GM04504 (cell line): ENCODE results near the gene SLC25A22.
A peak's percentile ranks its signal among the peaks of the same experiment; 100 is the strongest.

ENCODE experiments used
- DNase-seq: peaks from one replicate; pipeline ENCODE4 v3.0.0-alpha.2; 2012; ENCODE audit warnings: low read depth

The SLC25A22 gene

DNA sequence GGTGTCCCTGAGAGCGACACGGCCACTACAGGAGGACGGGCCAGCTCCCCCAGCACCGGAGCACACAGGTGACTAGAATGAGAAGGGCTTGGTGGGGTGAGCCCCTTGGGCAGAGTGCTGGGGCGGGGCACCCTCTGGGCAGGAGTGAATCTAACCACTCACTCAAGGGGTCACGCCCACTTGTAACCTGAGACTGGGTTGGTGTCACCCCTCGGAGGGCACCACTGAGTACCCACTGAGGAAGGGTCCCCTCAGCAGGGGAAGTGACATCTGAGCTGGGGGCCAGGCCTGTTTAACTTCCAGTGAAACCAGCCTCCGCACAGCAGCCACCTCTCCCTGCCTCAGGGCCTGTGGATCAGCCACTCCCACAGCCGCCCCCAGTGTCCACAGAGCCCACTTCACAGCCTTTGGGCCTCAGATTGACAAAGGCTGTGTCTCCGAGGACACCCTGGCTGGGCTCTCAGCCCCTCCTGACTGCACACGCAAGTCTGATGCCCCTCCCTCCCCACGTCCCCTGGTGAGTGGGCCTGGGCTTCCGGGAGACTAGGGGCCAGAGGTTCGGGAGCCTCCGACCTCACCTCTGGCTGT is 26.4 kb downstream of the SLC25A22 start:
- no peak for DNase-seq

DNA sequence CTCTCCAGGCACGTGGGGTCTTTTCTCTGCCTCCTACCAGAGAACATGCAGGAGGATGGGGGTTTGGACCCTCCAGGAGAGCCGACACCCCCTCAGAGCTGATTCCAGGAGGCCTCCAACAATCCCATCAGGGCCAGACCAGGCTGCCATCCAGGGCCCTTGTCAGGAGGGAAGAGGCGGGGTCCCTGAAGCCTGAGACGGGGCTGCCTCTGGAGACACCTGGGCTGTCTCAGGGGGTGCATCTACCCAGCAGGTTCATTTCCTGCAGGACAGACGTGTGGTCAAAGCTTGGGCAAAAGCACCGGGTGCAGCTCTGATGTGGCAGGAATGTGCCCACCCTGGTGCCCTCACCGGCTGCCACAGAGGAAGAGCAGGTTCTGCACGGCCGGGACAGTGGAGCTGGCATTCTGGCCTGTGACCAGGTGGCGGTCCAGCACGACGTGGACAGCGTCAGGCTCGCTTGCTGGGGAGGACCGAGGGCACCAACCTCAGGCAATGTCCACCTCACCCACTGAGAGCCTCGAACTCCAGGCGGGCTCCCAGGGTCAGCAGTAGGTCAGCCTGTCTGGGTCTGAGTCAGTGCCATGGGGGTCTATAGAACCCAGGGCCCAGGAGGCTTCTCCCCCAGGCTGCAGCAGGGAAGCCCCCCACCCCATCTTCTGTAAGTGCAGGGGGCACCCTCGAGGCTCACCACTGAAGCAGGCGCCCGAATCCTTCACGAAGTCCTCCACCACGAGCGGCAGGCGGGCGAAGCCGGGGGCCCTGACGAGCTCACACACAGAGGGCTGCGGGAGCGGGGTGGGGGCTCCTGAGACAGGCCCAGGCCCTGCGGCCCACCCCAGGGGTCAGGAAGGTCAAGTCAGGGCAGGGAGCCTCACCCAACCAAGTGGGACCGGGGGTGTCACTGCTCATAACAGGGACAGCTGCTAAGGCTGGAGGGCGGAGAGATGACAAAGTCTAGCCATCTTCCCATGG is 27.2 kb downstream of the SLC25A22 start:
- DNase-seq: no peak

- DNase-seq: no peak
These were observed 28.0 kb downstream of the SLC25A22 start for GRCh38 chr11:769887-770641.

DNA sequence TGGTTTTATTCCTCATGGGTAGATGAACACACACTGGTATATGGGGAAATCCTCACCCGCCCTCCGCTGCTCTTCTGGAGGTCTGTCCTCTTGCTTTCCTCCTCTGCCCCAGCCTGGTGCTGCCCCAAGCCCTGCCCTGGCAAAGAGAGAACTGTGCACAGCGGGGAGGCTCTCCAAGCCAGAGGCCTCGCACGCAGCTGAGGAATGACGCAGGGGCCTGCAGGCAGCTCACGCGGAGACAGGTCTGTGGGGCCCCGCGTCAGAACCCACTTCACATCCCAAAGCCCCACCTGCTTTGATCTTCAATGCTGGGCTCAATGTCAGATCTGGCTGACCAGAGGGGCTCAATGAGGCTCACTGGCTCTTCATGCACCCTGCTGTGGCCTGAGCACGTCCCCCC is 30.8 kb downstream of the SLC25A22 start:
- DNase-seq: no peak

DNA sequence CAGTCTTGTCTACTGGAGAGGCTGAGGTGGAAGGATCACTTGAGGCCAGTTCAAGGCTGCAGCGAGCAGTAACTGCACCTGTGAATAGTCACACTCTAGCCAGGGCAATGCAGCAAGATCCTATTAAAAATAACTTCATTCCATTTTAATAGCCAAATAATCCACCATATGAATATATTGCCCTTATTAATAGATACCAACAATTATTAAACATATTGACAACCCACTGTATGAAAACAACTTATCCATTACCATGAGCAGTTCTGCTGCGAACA is 31.2 kb downstream of the SLC25A22 start:
- no peak for DNase-seq

DNA sequence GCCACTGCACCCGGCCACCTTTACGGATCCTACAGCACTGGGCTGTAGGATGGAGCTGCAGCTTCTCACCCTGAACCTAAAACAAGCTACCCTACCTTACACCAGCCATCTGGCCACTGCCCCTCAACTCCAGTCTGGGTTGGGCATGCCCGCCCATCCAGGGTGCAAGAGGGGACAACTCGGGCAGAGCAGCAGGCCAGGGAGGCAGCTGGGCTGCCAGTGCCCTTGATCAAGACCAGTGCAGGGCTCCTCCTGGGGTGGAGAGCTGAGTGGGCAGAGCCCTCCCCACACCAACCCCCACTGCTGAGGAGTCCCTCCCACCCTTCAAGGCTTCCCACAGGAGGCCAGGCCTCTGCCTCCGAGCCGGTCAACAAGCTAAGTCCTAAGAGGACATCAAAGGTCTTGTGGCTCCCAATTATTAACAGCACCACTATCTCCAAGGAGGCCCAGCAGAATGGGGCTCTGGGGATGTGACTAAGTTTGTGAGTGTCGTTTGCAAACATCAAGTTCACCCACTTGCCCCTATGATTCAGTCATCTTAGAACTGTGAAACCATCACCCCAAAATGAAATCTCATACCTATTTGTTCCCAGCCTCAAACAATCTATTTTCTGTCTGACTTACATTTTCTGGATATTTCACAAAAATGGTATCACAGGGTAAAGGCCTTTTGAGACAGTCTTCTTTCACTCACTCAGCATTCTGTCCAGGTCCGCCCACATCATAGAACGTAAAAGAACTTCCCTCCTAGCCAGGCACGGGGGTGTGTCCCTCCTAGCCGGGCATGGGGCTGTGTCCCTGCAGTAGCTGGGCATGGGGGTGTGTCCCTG is 31.8 kb downstream of the SLC25A22 start:
- no peak for DNase-seq

GRCh38 chr11:765802-766091 is 32.3 kb downstream of the SLC25A22 start:
- DNase-seq: no peak

- DNase-seq: no peak
These were observed 32.9 kb downstream of the SLC25A22 start for GRCh38 chr11:765025-765801.

DNA sequence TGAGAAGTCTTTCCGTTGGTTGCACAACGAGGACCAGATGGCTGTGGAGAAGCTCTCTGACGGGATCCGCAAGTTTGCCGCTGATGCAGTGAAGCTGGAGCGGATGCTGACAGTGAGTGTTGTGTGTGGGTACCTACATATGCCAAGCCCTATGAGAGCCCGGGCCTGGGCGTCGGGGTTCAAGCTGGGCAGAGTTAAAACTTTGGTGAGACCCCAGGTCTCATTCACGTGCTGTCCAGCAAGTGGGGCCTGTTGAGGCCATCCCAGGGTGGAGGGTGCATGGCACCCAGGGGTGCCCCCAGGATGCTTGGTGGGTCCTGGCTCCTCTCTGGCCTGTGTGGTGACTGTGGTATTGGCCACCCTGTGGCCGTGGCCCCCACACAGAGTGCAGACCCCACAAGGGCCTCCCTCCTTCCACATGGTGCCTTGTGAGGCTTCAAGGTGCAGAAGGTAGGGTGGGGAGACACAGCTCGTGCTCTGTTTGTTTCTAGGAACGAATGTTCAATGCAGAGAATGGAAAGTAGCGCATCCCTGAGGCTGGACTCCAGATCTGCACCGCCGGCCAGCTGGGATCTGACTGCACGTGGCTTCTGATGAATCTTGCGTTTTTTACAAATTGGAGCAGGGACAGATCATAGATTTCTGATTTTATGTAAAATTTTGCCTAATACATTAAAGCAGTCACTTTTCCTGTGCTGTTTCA is 33.6 kb downstream of the SLC25A22 start:
- no peak for DNase-seq

- DNase-seq: no peak
These were observed 34.3 kb downstream of the SLC25A22 start for GRCh38 chr11:763549-764321.

DNA sequence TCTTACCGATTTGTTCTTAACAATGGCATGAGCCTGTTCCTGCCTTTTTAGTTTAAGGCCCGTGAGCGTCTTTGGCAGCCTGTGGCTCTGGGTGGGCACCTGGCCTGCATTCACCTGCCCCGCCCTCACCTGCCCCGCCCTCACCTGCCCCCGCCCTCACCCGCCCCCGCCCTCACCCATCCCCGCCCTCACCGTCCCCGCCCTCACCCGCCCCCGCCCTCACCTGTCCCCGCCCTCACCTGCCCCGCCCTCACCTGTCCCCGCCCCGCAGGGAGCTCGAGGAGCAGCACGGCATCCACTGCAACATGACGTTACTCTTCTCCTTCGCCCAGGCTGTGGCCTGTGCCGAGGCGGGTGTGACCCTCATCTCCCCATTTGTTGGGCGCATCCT is 35.0 kb downstream of the SLC25A22 start:
- DNase-seq: no peak

- peak; percentile 73 for DNase-seq
These were observed 35.5 kb downstream of the SLC25A22 start for GRCh38 chr11:762421-763072.

GRCh38 chr11:761526-762108 is 36.5 kb downstream of the SLC25A22 start:
- DNase-seq: no peak

GRCh38 chr11:760236-760635 is 37.8 kb downstream of the SLC25A22 start:
- DNase-seq: no peak

GRCh38 chr11:749731-750130 is 48.4 kb downstream of the SLC25A22 start:
- DNase-seq: no peak

DNA sequence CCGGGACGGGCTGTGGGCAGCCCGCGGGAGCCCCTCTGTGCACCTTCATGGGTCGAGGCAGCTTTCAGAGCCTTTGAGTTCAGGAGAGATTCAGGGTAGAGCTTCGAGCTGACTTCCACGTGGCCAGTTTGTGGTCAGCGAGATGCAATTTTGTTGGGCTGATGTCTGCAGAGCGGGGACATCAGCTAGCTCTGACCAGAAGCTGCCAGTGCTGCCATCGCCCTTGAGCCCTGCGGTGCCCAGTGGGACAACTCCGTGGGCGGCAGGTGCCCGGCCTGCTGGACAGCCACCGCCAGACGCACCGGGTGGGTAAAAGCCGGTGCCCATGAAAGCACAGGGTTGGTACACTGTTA is 50.1 kb downstream of the SLC25A22 start:
- no peak for DNase-seq

- peak; percentile 57 for DNase-seq
These were observed 50.7 kb downstream of the SLC25A22 start, which contains the start of gene TALDO1 for GRCh38 chr11:747158-748006. Gene TALDO1, plus strand, starts transcription at chr11:747464. Its CDS starts 18 bp downstream, at chr11:747482.
